ENCODE measurements around the gene RABEPK.
"Not testable (repeated sequence)": the region's sequence is repeated elsewhere in the genome, so short reads cannot be mapped to it uniquely, and the experiment has no call there.

Gene RABEPK

DNA sequence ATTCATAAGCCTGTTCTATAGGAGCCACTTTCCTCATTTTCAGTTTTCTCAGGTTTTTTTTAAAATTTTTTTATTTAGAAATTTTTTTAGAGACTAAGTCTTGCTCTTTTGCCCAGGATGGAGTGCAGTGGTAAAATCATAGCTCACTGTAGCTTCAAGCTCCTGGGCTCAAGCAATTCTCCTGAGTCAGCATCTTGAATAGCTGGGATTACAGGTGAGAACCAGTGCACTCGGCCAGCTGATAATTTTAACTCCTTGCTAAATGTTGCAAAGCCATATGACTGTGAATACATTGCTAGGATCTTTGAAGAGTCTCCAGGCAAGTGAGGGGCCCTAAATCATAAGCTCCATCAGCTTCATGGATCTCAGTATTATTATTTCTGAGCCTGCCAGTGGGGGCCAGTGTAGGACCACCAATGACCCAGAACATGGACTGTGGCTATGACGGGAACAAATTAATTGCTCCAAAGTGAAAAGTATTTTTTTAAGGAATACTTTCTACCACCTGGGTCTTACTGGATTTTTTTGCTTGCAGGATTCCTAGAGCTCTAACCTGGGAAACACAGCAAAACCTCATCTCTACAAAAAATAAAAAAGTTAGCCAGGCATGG is 55.5 kb downstream of the RABEPK start:
- DNase-seq: peak in 1 of 2 donors; percentile 19

GRCh38 chr9:125258160-125258785 is 57.9 kb downstream of the RABEPK start:
- DNase-seq: no peak

DNA sequence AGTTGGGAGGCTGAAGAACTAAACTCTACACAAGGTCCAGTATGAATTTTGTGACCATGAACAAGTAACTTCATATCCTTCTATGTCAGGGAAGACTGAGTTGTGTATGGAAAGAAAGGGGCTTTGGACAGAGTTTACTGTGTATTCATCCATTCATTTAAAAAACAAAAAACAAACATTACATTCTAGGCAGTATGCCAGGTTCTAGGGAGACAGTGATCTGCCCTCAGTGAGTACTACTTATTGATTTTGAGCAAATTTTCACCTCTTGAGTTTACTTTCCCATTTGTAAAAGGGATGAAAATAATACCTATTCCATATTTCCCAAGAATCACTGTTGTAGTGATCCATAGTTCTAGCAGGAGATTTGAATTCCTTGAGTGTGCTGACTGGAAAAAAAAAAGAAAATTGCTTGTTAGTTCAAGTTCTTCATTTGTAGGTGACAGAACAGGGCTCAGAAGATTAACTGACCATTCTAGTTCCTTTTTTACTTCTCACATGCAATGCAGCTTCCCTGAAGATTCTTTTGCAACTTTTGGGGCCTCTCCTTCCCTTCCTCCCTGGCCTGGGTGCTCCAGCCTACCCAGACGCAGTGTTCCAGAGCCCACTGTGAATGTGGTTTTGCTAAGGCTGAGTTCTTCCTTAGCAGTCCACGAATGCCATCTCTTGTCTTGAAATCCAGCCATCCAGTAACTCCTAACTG is 58.6 kb downstream of the RABEPK start:
- peak; percentile 76 to 83 for DNase-seq

GRCh38 chr9:125260561-125260960 is 60.2 kb downstream of the RABEPK start:
- no peak for DNase-seq

DNA sequence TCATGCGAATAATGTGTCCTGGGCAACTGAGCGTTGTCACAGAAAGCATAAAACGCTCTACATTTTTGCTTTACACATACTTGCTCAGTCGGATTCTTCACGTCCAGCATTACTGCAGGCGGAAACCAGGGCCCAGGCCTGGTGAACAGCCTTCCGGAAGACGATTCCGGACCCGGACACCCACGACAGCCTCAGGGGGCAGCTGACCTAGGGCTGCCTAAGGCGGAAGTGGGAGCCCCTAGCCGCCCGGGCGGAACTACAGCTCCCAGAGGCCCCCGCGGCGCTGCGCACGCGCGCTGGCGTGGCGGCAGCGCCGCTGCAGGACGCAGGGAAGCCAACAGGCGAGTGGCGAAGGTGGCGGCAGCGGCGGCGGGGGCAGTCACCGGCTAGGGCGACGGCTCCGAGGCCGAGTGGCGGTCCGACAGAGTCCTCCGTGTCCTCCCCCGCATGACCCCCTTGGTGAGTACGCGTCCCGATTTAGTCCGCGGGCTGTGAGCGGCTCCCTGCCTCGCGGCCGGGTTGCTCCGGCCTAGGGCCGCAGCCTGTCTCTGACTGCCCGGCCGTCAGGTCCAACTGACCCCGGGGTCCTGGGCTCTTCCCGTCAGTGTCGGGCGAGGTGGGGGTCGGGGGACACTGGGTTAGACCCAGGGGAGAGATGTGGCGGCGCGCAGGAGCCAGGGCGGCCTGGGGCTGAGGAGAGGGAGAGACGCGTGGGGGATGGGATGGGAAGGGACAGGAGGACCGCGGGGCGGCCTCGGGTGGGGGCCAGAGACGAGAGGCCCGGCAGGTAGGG is 61.4 kb downstream of the RABEPK start, which contains the start of gene GAPVD1:
TSS of gene GAPVD1 (plus strand) at position 326 of the 793 bp plus-strand sequence. CDS start 37,096 bp downstream, outside the sequence.
- DNase-seq: peak; percentile 95 to 97

- no peak for DNase-seq
Measured at GRCh38 chr9:125262294-125262991, 62.1 kb downstream of the RABEPK start.

GRCh38 chr9:125264068-125264467 is 63.7 kb downstream of the RABEPK start:
- not testable (repeated sequence) for DNase-seq

DNA sequence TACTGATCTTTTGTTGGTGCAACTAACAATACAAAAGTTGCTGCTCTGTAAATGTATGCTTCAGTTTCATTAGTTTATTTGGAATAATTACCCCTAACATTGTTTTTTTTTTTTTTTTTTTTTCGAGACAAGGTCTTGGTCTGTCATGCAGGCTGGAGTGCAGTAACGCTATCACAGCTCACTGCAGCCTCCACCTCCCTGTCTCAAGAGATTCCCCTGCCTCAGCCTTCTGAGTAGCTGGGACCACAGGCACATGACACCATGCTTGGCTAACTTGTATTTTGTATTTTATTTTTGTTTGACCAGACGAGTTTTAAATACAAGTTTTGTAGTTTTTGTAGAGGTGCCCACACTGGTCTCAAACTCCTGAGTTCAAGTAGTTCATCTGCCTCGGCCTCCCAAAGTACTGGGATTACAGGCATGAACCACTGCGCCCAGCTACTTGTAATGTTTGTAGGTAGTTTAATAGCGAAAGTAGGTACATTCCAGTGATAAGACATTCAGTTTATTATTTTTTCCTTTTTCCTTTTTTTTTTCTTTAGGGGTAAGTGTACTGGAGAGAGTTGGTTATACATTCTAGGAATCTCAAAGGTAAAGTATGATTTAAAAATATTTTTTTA is 68.2 kb downstream of the RABEPK start:
- no peak for DNase-seq

DNA sequence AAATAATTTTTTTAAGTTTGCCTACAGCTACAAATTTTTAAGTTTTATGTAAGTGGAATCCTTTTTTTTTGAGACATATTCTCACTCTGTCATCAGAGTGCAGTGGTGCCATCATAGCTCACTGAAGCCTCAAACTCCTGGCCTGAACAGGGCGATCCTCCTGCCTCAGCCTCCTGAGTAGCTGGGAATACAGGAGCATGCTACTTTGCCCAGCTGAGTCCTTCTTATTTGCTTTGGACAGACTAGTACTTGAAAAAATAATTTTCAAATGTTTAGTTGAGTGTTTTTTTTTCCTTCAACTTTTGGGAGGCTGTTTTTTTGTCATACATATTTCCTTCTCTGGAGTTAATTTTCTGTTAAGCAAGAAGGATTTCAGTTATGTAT is 68.7 kb downstream of the RABEPK start:
- DNase-seq: no peak

DNA sequence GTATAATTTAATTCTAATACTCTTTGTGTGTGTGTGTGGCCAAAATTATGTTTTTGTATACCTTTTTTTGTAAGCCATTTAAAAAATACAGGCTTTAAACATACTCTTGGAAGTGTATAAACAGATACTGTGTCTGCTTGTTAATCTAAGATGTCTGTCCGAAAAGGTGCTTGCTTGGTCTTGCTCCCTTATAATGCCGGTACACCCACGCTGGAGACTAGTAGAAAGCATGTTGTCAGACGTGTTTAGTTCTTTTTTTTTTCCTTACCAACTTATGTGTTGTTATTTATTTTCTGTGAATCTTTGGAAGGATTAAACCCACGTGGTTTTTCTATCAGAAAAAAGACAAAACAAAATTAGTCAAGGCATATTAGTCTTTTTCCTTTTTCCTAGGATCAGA is 70.7 kb downstream of the RABEPK start:
- DNase-seq: no peak

DNA sequence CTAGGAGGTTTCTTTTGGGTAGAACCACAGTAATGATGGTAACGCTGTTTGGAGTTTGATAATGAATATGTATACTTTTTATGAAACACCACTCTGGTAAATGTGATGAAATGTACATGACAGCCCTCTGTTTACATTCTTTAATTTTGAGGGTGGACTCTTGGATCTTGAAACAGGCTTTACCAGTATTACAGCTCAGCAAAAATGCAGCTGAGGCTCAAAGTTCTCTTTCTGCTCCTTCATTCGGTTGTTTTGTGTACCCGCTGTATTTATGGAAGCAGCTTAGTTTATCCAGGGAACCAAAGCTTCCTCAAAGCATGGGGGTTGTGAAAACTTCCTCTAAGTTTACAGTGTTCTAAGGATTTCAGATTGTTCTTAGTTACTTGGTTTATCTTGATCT is 72.4 kb downstream of the RABEPK start:
- DNase-seq: peak; percentile 21 to 44

DNA sequence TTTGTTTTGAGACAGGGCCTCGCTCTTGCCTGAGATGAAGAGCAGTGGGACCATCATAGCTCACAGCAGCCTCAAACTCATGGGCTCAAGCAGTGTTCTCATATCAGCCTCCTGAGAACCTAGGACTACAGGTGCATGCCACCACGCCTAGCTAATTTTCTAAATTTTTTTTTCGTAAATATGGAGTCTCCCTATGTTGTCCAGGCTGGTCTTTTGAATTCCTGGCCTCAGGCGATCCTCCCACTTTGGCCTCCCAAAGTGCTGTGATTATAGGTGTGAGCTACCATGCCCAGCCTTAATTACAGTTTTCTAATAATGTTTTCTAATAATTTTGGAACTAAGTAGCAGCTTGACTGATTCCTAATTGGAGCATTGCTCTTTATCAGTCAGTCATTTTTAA is 76.4 kb downstream of the RABEPK start:
- no peak for DNase-seq

- DNase-seq: no peak
Measured at GRCh38 chr9:125277411-125277810, 77.1 kb downstream of the RABEPK start.

GRCh38 chr9:125280945-125281344 is 80.6 kb downstream of the RABEPK start:
- no peak for DNase-seq
